Omental fat pad (tissue), 4 donors: ENCODE results near the gene HOPX. TPM values are rescaled to one million over a fixed set of nuclear protein-coding genes. Genes with fewer than 3 reads are reported as not detected.
"Not testable (repeated sequence)": the region's sequence is repeated elsewhere in the genome, so short reads cannot be mapped to it uniquely, and the experiment has no call there.

Experiments
- ATAC-seq: fragments of 150-250 bp; one replicate; pipeline ENCODE4 v1.9.1; 2016; ENCODE audit warnings: mild to moderate bottlenecking, moderate library complexity; ENCODE audit not compliant: low FRiP score
- DNase-seq: peaks from one replicate; pipeline ENCODE4 v3.0.0-alpha.2; 2019; ENCODE audit warnings: low spot score
- CTCF ChIP-seq, 3 donors: fragments of 450-650 bp; IDR thresholded peaks; one replicate each; pipeline ENCODE4 v1.5.1; 2016 to 2017; ENCODE audit warnings: antibody characterized with exemption in 3 of 3, mild to moderate bottlenecking in 3 of 3, moderate library complexity in 2 of 3
- total RNA-seq, 4 donors: library from RNA; depleted of rRNA; stranded (reverse); fragments of >200 nt; gene quantifications; one replicate each; pipeline ENCODE4 v1.1.0, GENCODE V29; 2016

The HOPX gene
- total RNA-seq, 4 donors from 2014 or later = 2.4 to 6.8 (median 4.1) TPM

DNA sequence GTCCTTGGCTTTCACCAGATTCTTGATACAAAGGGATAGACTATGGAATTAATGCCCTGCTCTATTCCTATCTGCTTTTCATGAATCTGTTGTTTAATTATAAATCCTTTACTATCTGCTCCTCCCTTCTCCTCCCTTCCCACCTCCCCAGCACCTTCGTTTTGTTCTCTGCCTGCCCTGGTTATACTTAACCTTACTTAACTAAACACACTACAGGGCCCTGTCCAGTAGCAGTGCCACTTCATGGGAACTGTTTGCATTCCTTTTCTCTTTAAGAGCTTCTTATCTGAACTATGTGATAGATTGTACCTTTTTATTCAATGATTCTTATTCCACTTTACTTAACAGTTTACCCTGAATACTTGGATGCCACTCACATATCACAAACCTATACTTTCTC, 830 bp downstream of the HOPX start:
- DNase-seq (no peak), ATAC-seq (no peak)
- no peak for TF ChIP-seq CTCF (IDR thresholded peaks at IDR 0.05)

DNA sequence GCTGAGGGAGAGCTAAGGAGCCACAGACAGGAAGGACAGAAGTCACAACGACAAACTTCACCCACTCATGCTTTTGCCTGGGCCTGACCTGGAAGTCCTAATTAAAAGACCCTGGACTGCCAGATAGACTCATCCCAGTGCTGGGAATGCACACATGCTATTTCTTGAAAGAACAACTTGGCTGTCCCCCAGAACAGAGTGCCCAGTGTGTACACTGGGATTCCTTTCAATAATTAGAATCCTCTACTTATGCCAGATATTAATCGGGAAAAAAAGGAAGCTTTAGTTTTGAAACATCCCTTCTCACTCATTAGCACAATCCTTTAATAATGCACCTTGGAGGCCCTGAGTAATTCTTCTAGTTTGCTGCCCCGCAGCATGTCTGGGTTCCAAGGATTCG, 3.4 kb downstream of the HOPX start:
- DNase-seq (no peak), ATAC-seq (no peak)
- TF ChIP-seq CTCF (IDR thresholded peaks at IDR 0.05) = no peak

GRCh38 chr4:56674984-56675383, 6.1 kb downstream of the HOPX start:
- DNase-seq (no peak), ATAC-seq (no peak)
- no peak for TF ChIP-seq CTCF (IDR thresholded peaks at IDR 0.05)

DNA sequence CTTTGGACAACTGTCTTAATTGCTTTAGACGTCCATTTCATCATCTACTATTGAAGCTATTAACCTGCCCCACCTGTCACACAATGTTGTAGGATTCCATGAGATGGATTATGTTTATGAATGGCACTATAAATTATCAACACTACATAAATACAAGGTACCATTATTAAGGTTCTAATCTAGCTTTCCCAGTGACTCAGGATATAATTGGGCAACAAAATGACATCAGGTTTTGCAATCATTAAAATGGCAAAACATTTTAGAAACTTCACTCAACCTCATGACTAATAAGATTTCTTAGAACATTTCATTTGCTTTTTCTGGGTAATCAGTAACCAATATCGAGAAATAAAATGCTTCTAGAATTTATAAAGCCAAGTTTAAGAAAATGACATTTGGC, 9.2 kb downstream of the HOPX start:
- no peak for TF ChIP-seq CTCF (IDR thresholded peaks at IDR 0.05)
- ATAC-seq (no peak), DNase-seq (no peak)

DNA sequence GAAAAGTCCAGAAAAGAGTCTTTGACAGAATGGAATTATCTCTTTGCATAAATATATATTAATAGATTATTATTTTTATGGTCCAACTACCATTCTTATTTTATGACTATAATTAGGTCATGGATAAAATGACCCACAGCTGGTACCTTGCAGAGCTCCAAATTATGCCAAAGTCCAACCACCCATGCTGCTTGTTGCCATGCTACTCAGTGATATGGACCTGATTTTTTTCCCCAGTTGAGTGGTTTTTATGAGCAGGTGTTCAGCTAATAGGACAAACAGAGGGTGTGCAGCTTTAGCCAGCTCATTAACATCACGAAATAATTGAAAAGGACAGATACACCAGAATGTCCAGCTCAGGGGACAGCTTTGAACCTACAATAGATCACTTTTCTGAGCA, 9.7 kb downstream of the HOPX start:
- DNase-seq (no peak), ATAC-seq (no peak)
- TF ChIP-seq CTCF (IDR thresholded peaks at IDR 0.05) = no peak

GRCh38 chr4:56668267-56668666, 12.8 kb downstream of the HOPX start:
- DNase-seq = no peak
- ATAC-seq = no peak
- TF ChIP-seq CTCF (IDR thresholded peaks at IDR 0.05) = no peak

DNA sequence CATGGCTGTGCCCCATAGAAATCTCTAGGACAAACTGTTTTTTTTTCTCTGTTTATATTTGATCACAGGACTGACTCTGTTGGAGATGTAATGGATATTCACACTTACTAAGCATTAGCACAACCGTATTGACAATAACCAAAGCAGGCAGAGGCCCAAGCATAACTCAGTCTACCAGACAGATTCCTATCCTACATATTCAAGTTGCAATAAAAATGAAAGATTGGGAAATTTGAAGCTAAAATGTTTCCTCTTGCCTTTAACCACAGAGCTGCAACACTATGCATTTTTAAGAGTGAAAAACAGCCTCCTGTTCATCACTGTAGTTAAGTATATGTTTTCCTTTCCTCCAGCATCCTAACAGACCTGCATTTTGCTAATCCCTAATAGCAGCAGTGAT, 13.7 kb downstream of the HOPX start:
- not testable (repeated sequence) for DNase-seq

DNA sequence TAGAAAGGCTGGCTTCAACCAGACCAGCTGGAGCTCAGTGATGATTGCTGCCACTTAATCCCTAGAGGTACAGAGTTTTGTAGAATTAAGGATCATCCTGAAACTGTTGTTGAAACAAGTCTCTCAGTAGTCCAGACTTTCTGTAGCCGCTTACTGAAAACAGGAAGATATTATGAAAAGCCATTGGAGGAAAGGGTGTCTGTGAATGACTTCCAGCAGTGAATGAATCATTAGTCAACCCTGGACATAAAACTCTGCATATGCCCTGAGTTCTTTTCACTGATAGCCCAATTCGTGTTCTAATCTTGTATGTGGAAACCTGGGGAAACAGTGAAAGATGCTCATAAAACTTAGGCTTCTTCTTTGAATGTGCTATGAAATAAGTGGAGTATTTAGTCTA, 14.8 kb downstream of the HOPX start:
- TF ChIP-seq CTCF (IDR thresholded peaks at IDR 0.05) = no peak
- DNase-seq (no peak), ATAC-seq (no peak)

More for the DNA sequence above, 13.7 kb downstream of the HOPX start:
- ATAC-seq = not testable (repeated sequence)
